Pancreas (tissue), 10 donors: ENCODE measurements around the gene NT5M. TPM values are rescaled to one million over a fixed set of nuclear protein-coding genes. Genes with fewer than 3 reads are reported as not detected.

Experiments used
- ATAC-seq, 4 donors: fragments of 200-7000 bp; cut with Tn5 transposase; one replicate each; pipeline versions ENCODE4 v1.8.0 to v1.9.1; 2020; ENCODE audit warnings: mild to moderate bottlenecking in 4 of 4, moderate library complexity in 4 of 4
- DNase-seq, 6 donors: peaks; one replicate each; pipeline ENCODE4 v3.0.0-alpha.2; 2020
- FAIRE-seq: peaks from 2 replicates; lab custom pipeline; 2012; peaks lifted over from hg19 to GRCh38; lab: Jason Lieb, UNC
- H3K27ac ChIP-seq, 4 donors: fragments of 200-600 bp; sonication (generic); 1 replicate in 3 of 4; 2 replicates in 1 of 4; pipeline versions ENCODE4 v1.5.0 to v1.8.0; 2020
- H3K27me3 ChIP-seq, 4 donors: fragments of 200-600 bp; one replicate each; pipeline ENCODE4 v1.8.0; 2021
- H3K36me3 ChIP-seq, 3 donors: fragments of 200-600 bp; sonication (generic) in 1 of 3; one replicate each; pipeline versions ENCODE4 v1.5.0 to v1.8.0; 2020 to 2021
- H3K4me1 ChIP-seq, 3 donors: fragments of 200-600 bp; one replicate each; pipeline ENCODE4 v1.8.0; 2021
- H3K4me3 ChIP-seq, 4 donors: fragments of 200-600 bp; sonication (generic) in 2 of 4; one replicate each; pipeline versions ENCODE4 v1.5.0 to v1.8.0; 2020 to 2021
- H3K9me3 ChIP-seq, 4 donors: fragments of 200-600 bp; one replicate each; pipeline ENCODE4 v1.8.0; 2021
- CTCF ChIP-seq, 4 donors: fragments of 200-600 bp; sonication (generic) in 3 of 4; IDR thresholded peaks; one replicate each; pipeline versions ENCODE4 v1.5.0 to v1.8.0; 2021; ENCODE audit warnings: antibody characterized with exemption in 4 of 4
- WGBS, 2 donors: extraction: QIAGEN DNeasy Blood & Tissue Kit; methylation state at CpG; one replicate each; pipeline ENCODE4 v1.1.7; 2013; 5-methylcytosine and 5-hydroxymethylcytosine counted together
- intact Hi-C, 3 donors: fragments of 100-400 bp; cut with DNase I; formaldehyde crosslinking; loops; one replicate each; pipeline versions ENCODE4 v1.11.1 to v1.14.2; 2022
- polyA plus RNA-seq, 2 donors: library from polyadenylated mRNA; stranded (reverse); fragments of 200-250 nt; gene quantifications; one replicate each; pipeline ENCODE4 v1.2.3, GENCODE V29; 2013
- total RNA-seq, 6 donors: library from RNA; stranded (reverse); fragmentation: NEBNext Ultra II Directional in 4 of 6; extraction: Animal tissue kit (Norgen Biotek cat#: 25700) in 4 of 6; gene quantifications; one replicate each; pipeline versions ENCODE4 v1.2.1 to v1.2.4, GENCODE V29; 2021 to 2023
- donor health status: healthy with polysubstance abuse.
- donor health status: DM: no; HTN: no; CAD: no; lungs with moderate emphysema.
- donor health status: DM: no; HTN: no; CAD: no.
- donor health status: control.
- donor health status: control.
- donor health status: Bipolar disorder and iron deficiency.
- donor health status: DM: yes; HTN: yes; CAD: no.
- donor health status: DM: no; HTN: no; CAD: no.
- donor health status: DM: no; HTN: no; CAD: no.
- donor health status: DM: yes; HTN: yes; CAD: no.

Gene NT5M
- total and polyA plus RNA-seq, 8 donors, result 0.83 to 3.3 (median 1.5) TPM

GRCh38 chr17:17377071-17377967 lies 74.1 kb downstream of the NT5M start:
- intact Hi-C loops, result no loop called here

GRCh38 chr17:17379197-17379991 lies 76.2 kb downstream of the NT5M start:
- ATAC-seq, result peak; percentile 63 to 87 (median 80)

More at GRCh38 chr17:17377071-17377967, 74.1 kb downstream of the NT5M start:
- Histone ChIP-seq H3K27me3 (no peaks in the 10 kb centered on the region), H3K4me1 (no peaks in the 10 kb centered on the region), H3K9me3 (no peaks in the 10 kb centered on the region), H3K4me3 (no peak overlapping the region), H3K27ac (no peak overlapping the region), H3K36me3 (no peaks in the 10 kb centered on the region)
- ATAC-seq, result no peak
- 89 to 91% methylated on average over 23 of the region's 23 CpGs for whole genome bisulfite sequencing, 2 donors
- TF ChIP-seq CTCF (IDR thresholded peaks at IDR 0.05), result no peak
- peak in 1 of 6 donors; percentile 20 for DNase-seq
- no peak for FAIRE-seq

GRCh38 chr17:17380145-17380925 lies 77.2 kb downstream of the NT5M start:
- FAIRE-seq, result no peak
- no peak for TF ChIP-seq CTCF (IDR thresholded peaks at IDR 0.05)
- peak overlapping the region; percentile 22 to 74 (median 70) for H3K27ac ChIP-seq

More at GRCh38 chr17:17379197-17379991, 76.2 kb downstream of the NT5M start:
- no peaks in the 10 kb centered on the region for H3K9me3 ChIP-seq
- DNase-seq, result peak in 4 of 6 donors; percentile 44 to 66 (median 46)
- TF ChIP-seq CTCF (IDR thresholded peaks at IDR 0.05), result no peak
- no peak overlapping the region for H3K4me3 ChIP-seq
- no peaks in the 10 kb centered on the region for H3K4me1 ChIP-seq
- FAIRE-seq, result no peak
- H3K27me3 ChIP-seq, result no peaks in the 10 kb centered on the region
- peak overlapping the region; percentile 22 to 81 (median 70) for H3K27ac ChIP-seq
- intact Hi-C loops, result no loop called here
- 43 to 47% methylated on average over 12 of the region's 12 CpGs for WGBS, 2 donors
- no peaks in the 10 kb centered on the region for H3K36me3 ChIP-seq

GRCh38 chr17:17381446-17382064 lies 78.4 kb downstream of the NT5M start:
- Histone ChIP-seq H3K27ac (no peak overlapping the region), H3K36me3 (no peaks in the 10 kb centered on the region), H3K27me3 (no peaks in the 10 kb centered on the region), H3K4me1 (no peaks in the 10 kb centered on the region), H3K9me3 (no peaks in the 10 kb centered on the region), H3K4me3 (no peak overlapping the region)
- no peak for FAIRE-seq
- intact Hi-C loops, result no loop called here
- ATAC-seq, result no peak
- no peak for DNase-seq
- no peak for TF ChIP-seq CTCF (IDR thresholded peaks at IDR 0.05)
- WGBS, 2 donors, result 42 to 53% methylated on average over 6 of the region's 6 CpGs

More at GRCh38 chr17:17380145-17380925, 77.2 kb downstream of the NT5M start:
- H3K27me3 ChIP-seq, result no peaks in the 10 kb centered on the region
- H3K4me1 ChIP-seq, result no peaks in the 10 kb centered on the region
- ATAC-seq (peak in 2 of 4 donors; percentile 4 to 8), DNase-seq (peak in 1 of 6 donors; percentile 24)
- no peak overlapping the region for H3K4me3 ChIP-seq
- no peaks in the 10 kb centered on the region for H3K36me3 ChIP-seq
- intact Hi-C loops, result no loop called here
- WGBS, 2 donors, result 52 to 62% methylated on average over 18 of the region's 18 CpGs
- H3K9me3 ChIP-seq, result no peaks in the 10 kb centered on the region
